Measurements from ENCODE around the gene SNX18. TPM values are rescaled to one million over a fixed set of nuclear protein-coding genes. Genes with fewer than 3 reads are reported as not detected.
A peak's percentile ranks its signal among the peaks of the same experiment; 100 is the strongest.

SNX18 gene
- total and polyA plus RNA-seq, 4 donors: 5.5 to 43.4 (median 35.0) TPM

DNA sequence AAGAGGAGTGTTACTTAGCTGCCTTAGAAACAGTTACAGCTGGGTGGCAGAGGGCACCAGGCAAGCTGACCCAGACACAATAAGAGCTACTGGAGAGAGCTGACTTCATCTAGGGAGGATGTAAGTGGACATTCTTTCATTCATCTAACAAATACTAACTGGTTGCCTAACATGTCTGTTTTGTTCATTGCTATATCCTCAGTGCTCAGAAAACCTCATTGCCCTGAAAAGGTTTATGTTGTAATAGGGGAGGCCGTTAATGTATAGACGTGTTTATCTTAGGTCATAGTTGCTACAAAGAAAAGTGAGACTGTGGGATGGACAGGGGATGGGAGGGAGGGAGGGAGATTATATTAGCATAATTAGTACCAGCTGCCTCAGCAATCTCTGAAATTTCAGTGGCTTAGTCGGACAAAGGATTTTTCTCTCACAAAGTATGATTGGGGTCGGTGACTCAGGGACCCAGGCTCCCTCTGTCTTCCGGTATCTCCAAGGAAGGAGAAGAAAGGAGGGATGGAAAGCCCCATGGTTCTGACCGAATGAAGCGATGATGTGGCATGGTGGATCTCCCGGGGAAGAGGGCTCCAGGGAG, 2.6 kb upstream of the SNX18 start:
- WGBS, 2 donors: 81 to 82% methylated on average over 8 of the region's 8 CpGs
- no peak overlapping the region for H3K27ac ChIP-seq (ENCODE audit: low read depth in 1 of 2, low read length in 1 of 2)
- H3K4me1 ChIP-seq (ENCODE audit: control insufficient read depth in 5 of 5, insufficient read depth in 5 of 5, low read length in 5 of 5): peaks cover 0 to 24% (median 6%) of the 10 kb centered on the region in 5 donors
- H3K4me3 ChIP-seq: no peak overlapping the region
- no peak for ATAC-seq (ENCODE audit: insufficient read depth, low FRiP score)
- no peak overlapping the region for H3K9ac ChIP-seq (ENCODE audit: insufficient read depth in 1 of 2, low read length in 2 of 2)
- peaks cover 0 to 12% (median 4%) of the 10 kb centered on the region in 4 donors for H3K36me3 ChIP-seq (ENCODE audit: control insufficient read depth in 4 of 4, insufficient read depth in 4 of 4, low read length in 4 of 4)
- no peak for DNase-seq
- H3K27me3 ChIP-seq (ENCODE audit: control insufficient read depth in 3 of 3, insufficient read depth in 3 of 3, low read length in 2 of 3): no peaks in the 10 kb centered on the region
- TF ChIP-seq, protein P1, sequence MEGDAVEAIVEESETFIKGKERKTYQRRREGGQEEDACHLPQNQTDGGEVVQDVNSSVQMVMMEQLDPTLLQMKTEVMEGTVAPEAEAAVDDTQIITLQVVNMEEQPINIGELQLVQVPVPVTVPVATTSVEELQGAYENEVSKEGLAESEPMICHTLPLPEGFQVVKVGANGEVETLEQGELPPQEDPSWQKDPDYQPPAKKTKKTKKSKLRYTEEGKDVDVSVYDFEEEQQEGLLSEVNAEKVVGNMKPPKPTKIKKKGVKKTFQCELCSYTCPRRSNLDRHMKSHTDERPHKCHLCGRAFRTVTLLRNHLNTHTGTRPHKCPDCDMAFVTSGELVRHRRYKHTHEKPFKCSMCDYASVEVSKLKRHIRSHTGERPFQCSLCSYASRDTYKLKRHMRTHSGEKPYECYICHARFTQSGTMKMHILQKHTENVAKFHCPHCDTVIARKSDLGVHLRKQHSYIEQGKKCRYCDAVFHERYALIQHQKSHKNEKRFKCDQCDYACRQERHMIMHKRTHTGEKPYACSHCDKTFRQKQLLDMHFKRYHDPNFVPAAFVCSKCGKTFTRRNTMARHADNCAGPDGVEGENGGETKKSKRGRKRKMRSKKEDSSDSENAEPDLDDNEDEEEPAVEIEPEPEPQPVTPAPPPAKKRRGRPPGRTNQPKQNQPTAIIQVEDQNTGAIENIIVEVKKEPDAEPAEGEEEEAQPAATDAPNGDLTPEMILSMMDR (IDR thresholded peaks at IDR 0.05; ENCODE audit: control extremely low read depth, extremely low read depth): no peak
- H3K9me3 ChIP-seq (ENCODE audit: control insufficient read depth in 4 of 4, insufficient read depth in 3 of 4, low read length in 3 of 4): no peaks in the 10 kb centered on the region

DNA sequence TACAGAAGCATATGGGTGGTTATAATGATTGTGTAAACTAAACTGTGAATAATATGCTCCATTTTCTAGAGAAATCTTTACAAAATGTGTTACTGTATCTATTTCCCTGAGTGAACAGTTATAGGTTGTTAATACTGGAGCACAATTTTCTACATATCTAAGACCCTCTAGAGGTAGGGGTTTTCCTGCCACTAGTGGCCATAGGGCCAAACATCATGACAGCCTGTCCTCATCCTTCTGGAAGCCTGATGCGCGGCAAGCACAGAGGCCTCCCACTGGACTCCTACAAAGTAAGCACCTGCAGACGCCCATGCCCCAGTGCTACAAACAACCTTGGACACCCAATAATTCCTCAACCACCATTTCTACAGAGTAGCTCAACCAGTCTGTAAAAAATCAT, 1.9 kb upstream of the SNX18 start:
- H3K4me1 ChIP-seq (ENCODE audit: control insufficient read depth in 5 of 5, insufficient read depth in 5 of 5, low read length in 5 of 5): peaks cover 0 to 31% (median 6%) of the 10 kb centered on the region in 5 donors
- no peak for ATAC-seq (ENCODE audit: insufficient read depth, low FRiP score)
- 90 to 100% methylated on average over 3 of the region's 3 CpGs for WGBS, 2 donors

DNA sequence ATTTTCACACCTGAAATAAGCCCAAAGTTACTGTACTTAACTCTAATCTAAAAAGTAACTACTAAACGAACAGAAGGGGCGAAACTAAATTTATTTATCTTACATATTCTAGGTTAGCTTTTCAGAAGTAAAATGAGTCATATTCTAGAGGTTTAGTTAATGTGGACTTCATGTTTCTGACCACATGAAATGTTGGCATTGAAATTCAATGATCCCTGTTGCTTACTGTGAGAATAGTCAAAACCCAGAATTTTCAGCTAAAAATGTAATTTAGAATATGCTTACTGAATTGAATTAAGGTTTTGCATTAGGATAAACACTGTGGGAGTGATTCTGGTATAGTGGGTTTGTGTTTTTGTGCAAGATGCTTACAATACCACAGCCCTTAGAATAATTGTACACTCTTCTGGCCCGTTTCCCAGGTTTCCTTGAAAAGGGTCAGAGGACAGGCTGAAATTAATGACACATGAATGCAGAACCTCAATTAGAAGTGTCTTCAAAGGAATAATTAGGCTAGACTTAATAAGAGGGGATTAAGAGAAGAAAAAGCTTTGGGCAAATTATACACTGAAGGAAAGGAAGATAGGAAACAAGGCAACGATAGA, 1.4 kb upstream of the SNX18 start:
- Histone ChIP-seq H3K27me3 (ENCODE audit: control insufficient read depth in 3 of 3, insufficient read depth in 3 of 3, low read length in 2 of 3) (no peaks in the 10 kb centered on the region), H3K4me3 (no peak overlapping the region), H3K27ac (ENCODE audit: low read depth in 1 of 2, low read length in 1 of 2) (no peak overlapping the region), H3K9ac (ENCODE audit: insufficient read depth in 1 of 2, low read length in 2 of 2) (no peak overlapping the region), H3K4me1 (ENCODE audit: control insufficient read depth in 5 of 5, insufficient read depth in 5 of 5, low read length in 5 of 5) (peaks cover 3 to 36% (median 6%) of the 10 kb centered on the region in 5 donors), H3K36me3 (ENCODE audit: control insufficient read depth in 4 of 4, insufficient read depth in 4 of 4, low read length in 4 of 4) (peaks cover 0 to 12% (median 4%) of the 10 kb centered on the region in 4 donors), H3K9me3 (ENCODE audit: control insufficient read depth in 4 of 4, insufficient read depth in 3 of 4, low read length in 3 of 4) (no peaks in the 10 kb centered on the region)
- TF ChIP-seq, protein P1 (IDR thresholded peaks at IDR 0.05; ENCODE audit: control extremely low read depth, extremely low read depth): no peak
- ATAC-seq (ENCODE audit: insufficient read depth, low FRiP score): no peak
- DNase-seq: peak in 1 of 3 donors; percentile 37
- 65 to 76% methylated on average over 4 of the region's 4 CpGs for WGBS, 2 donors

More for the DNA sequence above, 1.9 kb upstream of the SNX18 start:
- no peaks in the 10 kb centered on the region for H3K9me3 ChIP-seq (ENCODE audit: control insufficient read depth in 4 of 4, insufficient read depth in 3 of 4, low read length in 3 of 4)
- H3K27me3 ChIP-seq (ENCODE audit: control insufficient read depth in 3 of 3, insufficient read depth in 3 of 3, low read length in 2 of 3): no peaks in the 10 kb centered on the region
- H3K27ac ChIP-seq (ENCODE audit: low read depth in 1 of 2, low read length in 1 of 2): no peak overlapping the region
- TF ChIP-seq, protein P1 (IDR thresholded peaks at IDR 0.05; ENCODE audit: control extremely low read depth, extremely low read depth): no peak
- peaks cover 0 to 12% (median 4%) of the 10 kb centered on the region in 4 donors for H3K36me3 ChIP-seq (ENCODE audit: control insufficient read depth in 4 of 4, insufficient read depth in 4 of 4, low read length in 4 of 4)
- no peak for DNase-seq
- no peak overlapping the region for H3K4me3 ChIP-seq
- no peak overlapping the region for H3K9ac ChIP-seq (ENCODE audit: insufficient read depth in 1 of 2, low read length in 2 of 2)
